HepG2 (cell line): ENCODE results near the gene IVD. TPM values are rescaled to one million over a fixed set of nuclear protein-coding genes. Genes with fewer than 3 reads are reported as not detected.

Source experiments
- ATAC-seq: fragments of 200-7000 bp; cut with Tn5 transposase; 3 replicates; pipeline ENCODE4 v1.9.1; 2020; ENCODE audit warnings: mild to moderate bottlenecking, moderate library complexity
- BruUV-seq: library from RNA; stranded (reverse); fragments of 400-500 nt; replicated peaks from 2 replicates; lab custom pipeline; 2021; lab: Mats Ljungman, UMichigan
- CTCF ChIA-PET: fragments of 300-600 bp; formaldehyde crosslinking; extraction: SDS; loops from one replicate; lab custom pipeline; 2021; ENCODE audit warnings: low total read pairs, inconsistent platforms, low intra/inter-chr PET ratio; lab: Yijun Ruan, JAX
- POLR2A ChIA-PET: fragments of 350-600 bp; sonication (Branson Sonifier 250); formaldehyde crosslinking; loops from one replicate; lab custom pipeline; 2020; ENCODE audit warnings: antibody characterized with exemption, inconsistent platforms; lab: Yijun Ruan, JAX
- DNase-seq: peaks from one replicate; pipeline ENCODE4 v3.0.0-alpha.2; 2015; ENCODE audit warnings: low spot score
- FAIRE-seq: peaks from 3 replicates; lab custom pipeline; 2011; peaks lifted over from hg19 to GRCh38; lab: Jason Lieb, UNC
- H2AFZ ChIP-seq: one replicate; pipeline ENCODE4 v1.6.1; 2011; ENCODE audit warnings: low read length, inconsistent platforms
- H3K27ac ChIP-seq: fragments of 300-600 bp; 3 replicates; pipeline ENCODE4 v1.8.0; 2011; ENCODE audit warnings: mixed run types, mild to moderate bottlenecking, mixed read lengths, low read length, inconsistent platforms; ENCODE audit not compliant: insufficient read depth; ENCODE audit errors: extremely low read length
- H3K27me3 ChIP-seq, 2 experiments: fragments of 200-600 bp in 1 of 2; 2 replicates in 1 of 2; 3 replicates in 1 of 2; pipeline versions ENCODE4 v1.6.0 to v1.8.0; 2011; ENCODE audit warnings: low read length in 2 of 2, mild to moderate bottlenecking in 2 of 2, moderate library complexity in 2 of 2, inconsistent platforms in 1 of 2; ENCODE audit not compliant: insufficient read depth in 2 of 2, control insufficient read depth in 1 of 2
- H3K36me3 ChIP-seq, 2 experiments: fragments of 200-600 bp in 1 of 2; replicated peaks in 1 of 2; 2 replicates in 1 of 2; 3 replicates in 1 of 2; pipeline versions ENCODE4 v1.5.1 to v1.8.0; 2011; ENCODE audit warnings: low read length in 2 of 2, inconsistent platforms in 1 of 2; ENCODE audit not compliant: insufficient read depth in 2 of 2, control insufficient read depth in 1 of 2
- H3K4me1 ChIP-seq: 2 replicates; pipeline ENCODE4 v1.5.1; 2012; ENCODE audit warnings: low read length, inconsistent platforms; ENCODE audit not compliant: insufficient read depth
- H3K4me2 ChIP-seq: 2 replicates; pipeline ENCODE4 v1.6.0; 2011; ENCODE audit warnings: low read depth, low read length, inconsistent platforms
- H3K4me3 ChIP-seq, 3 experiments: fragments of 200-600 bp in 1 of 3; sonication (generic), shearing (Covaris generic) in 1 of 3; replicated peaks in 1 of 3; 2 replicates each; pipeline ENCODE4 v1.5.1; 2011 to 2016; ENCODE audit warnings: low read length in 3 of 3, inconsistent platforms in 2 of 3, low read depth in 2 of 3, mild to moderate bottlenecking in 2 of 3, control low read depth in 1 of 3, mixed read lengths in 1 of 3; ENCODE audit not compliant: insufficient read depth in 1 of 3
- H3K79me2 ChIP-seq: one replicate; pipeline ENCODE4 v1.6.1; 2011; ENCODE audit warnings: low read length, inconsistent platforms; ENCODE audit not compliant: insufficient read depth
- H3K9ac ChIP-seq: 2 replicates; pipeline ENCODE4 v1.6.0; 2011; ENCODE audit warnings: mild to moderate bottlenecking, low read depth, low read length, inconsistent platforms; ENCODE audit not compliant: insufficient read depth
- H3K9me3 ChIP-seq: 2 replicates; pipeline ENCODE4 v1.5.1; 2012; ENCODE audit warnings: mild to moderate bottlenecking, low read length
- H4K20me1 ChIP-seq: 2 replicates; pipeline ENCODE4 v1.6.0; 2011; ENCODE audit warnings: inconsistent platforms, mild to moderate bottlenecking, low read length, moderate library complexity; ENCODE audit not compliant: insufficient read depth
- JARID2 ChIP-seq: sonication (generic); formaldehyde crosslinking; IDR thresholded peaks from 2 replicates; pipeline ENCODE4 v1.8.1; 2023; ENCODE audit warnings: missing genetic modification reagents, inconsistent platforms; ENCODE audit not compliant: insufficient replicate concordance
- RAD21 ChIP-seq: fragments of 450-650 bp; formaldehyde crosslinking; IDR thresholded peaks from 2 replicates; pipeline ENCODE4 v1.5.0; 2020; ENCODE audit warnings: mild to moderate bottlenecking
- SPEN ChIP-seq: sonication (generic); formaldehyde crosslinking; IDR thresholded peaks from 2 replicates; pipeline ENCODE4 v1.5.1; 2020; ENCODE audit warnings: low read depth, mild to moderate bottlenecking, missing genetic modification reagents
- ZEB1 ChIP-seq: IDR thresholded peaks from 2 replicates; pipeline ENCODE4 v1.6.1; 2012; ENCODE audit warnings: mild to moderate bottlenecking, low read depth, inconsistent platforms; ENCODE audit not compliant: insufficient replicate concordance
- ZNF205 ChIP-seq: IDR thresholded peaks from 2 replicates; pipeline ENCODE4 v1.6.1; 2018; ENCODE audit warnings: missing biosample characterization, missing genetic modification reagents
- ZNF318 ChIP-seq: sonication (generic); formaldehyde crosslinking; IDR thresholded peaks from 2 replicates; pipeline ENCODE4 v1.4.0; 2020; ENCODE audit warnings: mild to moderate bottlenecking, missing genetic modification reagents
- ZNF512 ChIP-seq: sonication (generic); formaldehyde crosslinking; IDR thresholded peaks from 2 replicates; pipeline ENCODE4 v1.4.0; 2020; ENCODE audit warnings: mild to moderate bottlenecking, missing genetic modification reagents
- ZNF574 ChIP-seq: sonication (generic); formaldehyde crosslinking; IDR thresholded peaks from 2 replicates; pipeline ENCODE4 v1.4.0; 2020; ENCODE audit warnings: missing genetic modification reagents
- ZNF597 ChIP-seq: sonication (generic); formaldehyde crosslinking; IDR thresholded peaks from 2 replicates; pipeline ENCODE4 v1.5.0; 2020; ENCODE audit warnings: missing genetic modification reagents
- WGBS: methylation state at CpG from one replicate; pipeline ENCODE4 v1.1.6; 2017; ENCODE audit warnings: low lambda C conversion rate; 5-methylcytosine and 5-hydroxymethylcytosine counted together
- in situ Hi-C: cut with HindIII; loops from 2 replicates; pipeline ENCODE4 v1.10.0; 2017; ENCODE audit warnings: low pct_unique_long_range_greater_than_20kb; ENCODE audit not compliant: extremely low pct_ligation_motif_present
- intact Hi-C: fragments of 100-400 bp; cut with micrococcal nuclease; formaldehyde crosslinking; loops from one replicate; pipeline ENCODE4 v1.10.0; 2022; ENCODE audit not compliant: unreplicated experiment
- polyA plus RNA-seq, 8 experiments: library from polyadenylated mRNA; depleted of rRNA in 3 of 8; stranded (reverse) in 7 of 8; unstranded in 1 of 8; fragments of >200 nt; fragmentation: Illumina TruSeq in 4 of 8; extraction: Trizol in 4 of 8; gene quantifications; 2 replicates each; pipeline versions ENCODE4 v1.2.1 to v1.2.3, GENCODE V29; 2011 to 2016; ENCODE audit warnings: low read depth in 4 of 8, missing spikeins in 1 of 8, mixed read lengths in 1 of 8; ENCODE audit not compliant: insufficient read depth in 1 of 8
- total RNA-seq, 5 experiments: library from RNA; depleted of rRNA; stranded (reverse); fragments of >200 nt; fragmentation: Illumina TruSeq; extraction: Trizol; gene quantifications; 2 replicates each; pipeline ENCODE4 v1.2.3, GENCODE V29; 2016; ENCODE audit warnings: low read depth in 1 of 5

Gene IVD
- total and polyA plus RNA-seq, 2 of the 13 experiments (the other 11 are each of a cell fraction or from before 2014, with no cell fraction given): 48.0 to 53.9 TPM

GRCh38 chr15:40466426-40467260, 61.0 kb downstream of the IVD start:
- Histone ChIP-seq H3K4me2 (no peak overlapping the region), H3K79me2 (no peaks in the 10 kb centered on the region), H3K4me3 (no peak overlapping the region), H2AFZ (no peak overlapping the region), H3K9ac (no peak overlapping the region), H3K27ac (no peak overlapping the region), H4K20me1 (no peaks in the 10 kb centered on the region), H3K4me1 (peaks cover 11% of the 10 kb centered on the region), H3K36me3 (peaks cover 17 to 30% of the 10 kb centered on the region in 2 experiments; a peak in 4 of 5 replicates), H3K27me3 (no peaks in the 10 kb centered on the region; a peak in 1 of 5 replicates), H3K9me3 (no peaks in the 10 kb centered on the region)
- FAIRE-seq (no peak), ATAC-seq (no peak), DNase-seq (no peak)
- CTCF ChIA-PET: no interaction called here
- POLR2A ChIA-PET: no interaction called here
- 92% methylated on average over 7 of the region's 7 CpGs for WGBS
- intact Hi-C loops: no loop called here
- in situ Hi-C loops: no loop called here
- BruUV-seq: no TSS peak
- no peak for TF ChIP-seq SPEN
- TF ChIP-seq ZNF318 (CRISPR knock-in tag): no peak
- TF ChIP-seq ZNF597 (CRISPR knock-in tag): no peak
- TF ChIP-seq JARID2: no peak
- TF ChIP-seq RAD21 (CRISPR knock-in tag): no peak
- TF ChIP-seq ZEB1: no peak
- no peak for TF ChIP-seq ZNF512 (CRISPR knock-in tag)
- TF ChIP-seq ZNF205 (CRISPR knock-in tag): no peak
- TF ChIP-seq ZNF574 (CRISPR knock-in tag): no peak
